C4-2B (cell line): ENCODE results near the gene CNTN5.

Source experiments
- ZFX ChIP-seq: fragments of 450-650 bp; IDR thresholded peaks from 2 replicates; pipeline ENCODE4 v1.6.1; 2017
- TF ChIP-seq, protein P1 (sequence below): fragments of 450-650 bp; conservative IDR thresholded peaks from 2 replicates; pipeline ENCODE4 v1.5.1; 2017; ENCODE audit warnings: mild to moderate bottlenecking

- TF ChIP-seq, protein P1, sequence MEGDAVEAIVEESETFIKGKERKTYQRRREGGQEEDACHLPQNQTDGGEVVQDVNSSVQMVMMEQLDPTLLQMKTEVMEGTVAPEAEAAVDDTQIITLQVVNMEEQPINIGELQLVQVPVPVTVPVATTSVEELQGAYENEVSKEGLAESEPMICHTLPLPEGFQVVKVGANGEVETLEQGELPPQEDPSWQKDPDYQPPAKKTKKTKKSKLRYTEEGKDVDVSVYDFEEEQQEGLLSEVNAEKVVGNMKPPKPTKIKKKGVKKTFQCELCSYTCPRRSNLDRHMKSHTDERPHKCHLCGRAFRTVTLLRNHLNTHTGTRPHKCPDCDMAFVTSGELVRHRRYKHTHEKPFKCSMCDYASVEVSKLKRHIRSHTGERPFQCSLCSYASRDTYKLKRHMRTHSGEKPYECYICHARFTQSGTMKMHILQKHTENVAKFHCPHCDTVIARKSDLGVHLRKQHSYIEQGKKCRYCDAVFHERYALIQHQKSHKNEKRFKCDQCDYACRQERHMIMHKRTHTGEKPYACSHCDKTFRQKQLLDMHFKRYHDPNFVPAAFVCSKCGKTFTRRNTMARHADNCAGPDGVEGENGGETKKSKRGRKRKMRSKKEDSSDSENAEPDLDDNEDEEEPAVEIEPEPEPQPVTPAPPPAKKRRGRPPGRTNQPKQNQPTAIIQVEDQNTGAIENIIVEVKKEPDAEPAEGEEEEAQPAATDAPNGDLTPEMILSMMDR: no peak
- no peak for TF ChIP-seq ZFX
Observed at GRCh38 chr11:99925968-99926367, 905.2 kb downstream of the CNTN5 start.
